Ovary (tissue), 3 donors: Measurements from ENCODE around the gene PIBF1.

Experiments used
- CTCF ChIP-seq, 3 donors: fragments of 450-650 bp in 2 of 3; fragments of 200-600 bp in 1 of 3; IDR thresholded peaks; one replicate each; pipeline versions ENCODE4 v1.5.1 to v1.8.0; 2016 to 2022; ENCODE audit warnings: antibody characterized with exemption in 3 of 3, mild to moderate bottlenecking in 1 of 3
- EP300 ChIP-seq: sonication (generic); formaldehyde crosslinking; IDR thresholded peaks from one replicate; pipeline ENCODE4 v1.6.1; 2017; ENCODE audit warnings: antibody characterized with exemption
- POLR2A ChIP-seq: fragments of 450-650 bp; IDR thresholded peaks from one replicate; pipeline ENCODE4 v1.6.1; 2017; ENCODE audit warnings: antibody characterized with exemption, mild to moderate bottlenecking, moderate library complexity
- donor health status: DM: no; HTN: no; CAD: no.

DNA sequence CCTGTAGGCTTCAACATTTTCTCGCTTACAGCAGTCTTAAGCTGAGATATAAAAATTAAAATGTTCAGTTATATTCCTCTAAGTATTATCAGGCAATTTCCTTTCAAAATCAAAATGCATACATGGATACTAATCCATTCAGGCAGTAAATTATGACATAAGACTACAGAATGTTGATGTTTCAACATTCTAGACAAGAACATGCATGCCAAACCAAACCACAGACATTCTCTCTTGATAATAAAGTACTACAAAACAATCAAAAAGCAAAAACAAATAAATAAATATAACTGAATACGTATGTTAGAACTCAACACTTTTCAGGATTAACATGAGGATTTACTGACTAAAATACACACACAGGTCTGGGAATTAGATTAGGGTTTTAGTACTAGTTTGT is 7.9 kb upstream of the PIBF1 start:
- TF ChIP-seq POLR2A (no peak), CTCF (IDR thresholded peaks at IDR 0.05) (no peak), EP300 (no peak)
